ENCODE data around the gene KRT82.
"Not testable (repeated sequence)": the region's sequence is repeated elsewhere in the genome, so short reads cannot be mapped to it uniquely, and the experiment has no call there.

Gene KRT82

GRCh38 chr12:52405922-52406385 lies at the start of gene KRT82:
Gene KRT82, minus strand, starts transcription at chr12:52406335. Its CDS starts 58 bp downstream, at chr12:52406277.
- DNase-seq (ENCODE audit: low spot score): no peak

- DNase-seq (ENCODE audit: low spot score): no peak
Measured at GRCh38 chr12:52455821-52456220, 49.7 kb upstream of the KRT82 start.

GRCh38 chr12:52454411-52455201 lies 48.5 kb upstream of the KRT82 start:
- DNase-seq (ENCODE audit: low spot score): no peak

- no peak for DNase-seq (ENCODE audit: low spot score)
Measured at GRCh38 chr12:52452101-52452500, 46.0 kb upstream of the KRT82 start, which contains the start of gene KRT6B. Gene KRT6B, minus strand, starts transcription at chr12:52452146. Its CDS starts 68 bp downstream, at chr12:52452078.

GRCh38 chr12:52448228-52448627 lies 42.1 kb upstream of the KRT82 start:
- DNase-seq (ENCODE audit: low spot score): no peak

- not testable (repeated sequence) for DNase-seq (ENCODE audit: low spot score)
Measured at GRCh38 chr12:52447196-52447595, 41.1 kb upstream of the KRT82 start.

GRCh38 chr12:52446367-52447045 lies 40.4 kb upstream of the KRT82 start:
- no peak for DNase-seq (ENCODE audit: low spot score)

- no peak for DNase-seq (ENCODE audit: low spot score)
Measured at GRCh38 chr12:52445876-52446275, 39.7 kb upstream of the KRT82 start.

GRCh38 chr12:52444647-52445595 lies 38.8 kb upstream of the KRT82 start:
- no peak for DNase-seq (ENCODE audit: low spot score)

- no peak for DNase-seq (ENCODE audit: low spot score)
Measured at GRCh38 chr12:52443966-52444365, 37.8 kb upstream of the KRT82 start.

- peak; percentile 80 for DNase-seq (ENCODE audit: low spot score)
Measured at GRCh38 chr12:52442600-52443061, 36.5 kb upstream of the KRT82 start.

GRCh38 chr12:52441320-52441911 lies 35.3 kb upstream of the KRT82 start:
- no peak for DNase-seq (ENCODE audit: low spot score)

GRCh38 chr12:52440821-52441319 lies 34.7 kb upstream of the KRT82 start:
- peak; percentile 59 for DNase-seq (ENCODE audit: low spot score)

GRCh38 chr12:52439845-52440244 lies 33.7 kb upstream of the KRT82 start:
- no peak for DNase-seq (ENCODE audit: low spot score)

- no peak for DNase-seq (ENCODE audit: low spot score)
Measured at GRCh38 chr12:52439420-52439819, 33.3 kb upstream of the KRT82 start.

- DNase-seq (ENCODE audit: low spot score): no peak
Measured at GRCh38 chr12:52438305-52439301, 32.5 kb upstream of the KRT82 start.

- no peak for DNase-seq (ENCODE audit: low spot score)
Measured at GRCh38 chr12:52437508-52437907, 31.4 kb upstream of the KRT82 start.

GRCh38 chr12:52436828-52437474 lies 30.8 kb upstream of the KRT82 start:
- no peak for DNase-seq (ENCODE audit: low spot score)

- DNase-seq (ENCODE audit: low spot score): no peak
Measured at GRCh38 chr12:52436000-52436827, 30.1 kb upstream of the KRT82 start.

All from GM03348 (cell line).